Naive thymus-derived CD8-positive, alpha-beta T cell (primary cell): ENCODE results near the gene CYP4A11. TPM values are rescaled to one million over a fixed set of nuclear protein-coding genes. Genes with fewer than 3 reads are reported as not detected.
"Not testable (repeated sequence)": the region's sequence is repeated elsewhere in the genome, so short reads cannot be mapped to it uniquely, and the experiment has no call there.

Experiments used
- ATAC-seq, 2 donors: fragments of 150-1000 bp; cut with Tn5 transposase in 1 of 2; sonication (Bioruptor Pico), chemical (Tn5 transposase) in 1 of 2; 1 replicate in 1 of 2; 2 replicates in 1 of 2; pipeline ENCODE4 v1.10.0; 2021; ENCODE audit warnings: mild to moderate bottlenecking in 2 of 2, moderate library complexity in 2 of 2
- POLR2A ChIA-PET: fragments of 350-600 bp; sonication (Branson Sonifier 250); formaldehyde crosslinking; loops from one replicate; lab custom pipeline; 2021; ENCODE audit warnings: antibody characterized with exemption; lab: Charles Lee
- DNase-seq, 10 donors: peaks; one replicate each; pipeline versions ENCODE4 v3.0.0 to v3.0.0-alpha.2; 2020 to 2022
- H3K27ac Mint-ChIP-seq, 10 donors: one replicate each; pipeline ENCODE4 v1.8.0; 2020 to 2022; ENCODE audit warnings: mild to moderate bottlenecking in 10 of 10, mixed read lengths in 10 of 10, moderate library complexity in 4 of 10, inconsistent platforms in 1 of 10
- H3K27me3 Mint-ChIP-seq, 5 donors: one replicate each; pipeline ENCODE4 v1.8.0; 2021 to 2022; ENCODE audit warnings: mixed read lengths in 5 of 5
- H3K36me3 Mint-ChIP-seq, 3 donors: one replicate each; pipeline ENCODE4 v1.8.0; 2020 to 2022; ENCODE audit warnings: mixed read lengths in 3 of 3, mild to moderate bottlenecking in 2 of 3, inconsistent platforms in 1 of 3
- H3K4me1 Mint-ChIP-seq, 4 donors: one replicate each; pipeline ENCODE4 v1.8.0; 2021 to 2022; ENCODE audit warnings: mixed read lengths in 4 of 4
- H3K4me3 Mint-ChIP-seq, 10 donors: one replicate each; pipeline ENCODE4 v1.8.0; 2020 to 2022; ENCODE audit warnings: mild to moderate bottlenecking in 10 of 10, mixed read lengths in 10 of 10, moderate library complexity in 6 of 10, inconsistent platforms in 1 of 10
- H3K9me3 Mint-ChIP-seq, 9 donors: one replicate each; pipeline ENCODE4 v1.8.0; 2020 to 2022; ENCODE audit warnings: mixed read lengths in 9 of 9, mild to moderate bottlenecking in 3 of 9, inconsistent platforms in 1 of 9, moderate library complexity in 1 of 9
- polyA plus RNA-seq, 3 donors: library from polyadenylated mRNA; unstranded; fragments of 300-500 nt; fragmentation: Illumina TruSeq; gene quantifications; one replicate each; pipeline ENCODE4 v1.2.3, GENCODE V29; 2021
- total RNA-seq, 8 experiments: library from RNA in 2 of 8; stranded (reverse) in 2 of 8; gene quantifications; one replicate each; pipeline ENCODE4 v1.2.3 and lab custom pipeline; 2021 to 2026

The CYP4A11 gene
- total and polyA plus RNA-seq, 5 experiments from 2014 or later = not detected

GRCh38 chr1:46948629-46949416 lies 7.5 kb upstream of the CYP4A11 start:
- Mint-ChIP-seq H3K36me3 (no peaks in the 10 kb centered on the region), H3K27ac (no peak overlapping the region), H3K27me3 (peaks cover 11 to 54% (median 12%) of the 10 kb centered on the region in 5 donors), H3K9me3 (no peaks in the 10 kb centered on the region), H3K4me3 (no peak overlapping the region), H3K4me1 (no peaks in the 10 kb centered on the region)
- ATAC-seq (no peak), DNase-seq (no peak)
- POLR2A ChIA-PET = no interaction called here

GRCh38 chr1:46947706-46948105 lies 6.4 kb upstream of the CYP4A11 start:
- H3K27ac Mint-ChIP-seq, POLR2A ChIA-PET, ATAC-seq: not testable (repeated sequence)

GRCh38 chr1:46942086-46942485 lies 810 bp upstream of the CYP4A11 start:
- Mint-ChIP-seq H3K27ac (no peak overlapping the region), H3K4me1 (no peaks in the 10 kb centered on the region)
- ATAC-seq = no peak

More at GRCh38 chr1:46947706-46948105, 6.4 kb upstream of the CYP4A11 start:
- H3K4me1 Mint-ChIP-seq, H3K9me3 Mint-ChIP-seq, DNase-seq, H3K4me3 Mint-ChIP-seq, H3K36me3 Mint-ChIP-seq: not testable (repeated sequence)
- H3K27me3 Mint-ChIP-seq = peaks cover 11 to 46% (median 15%) of the 10 kb centered on the region in 5 donors

GRCh38 chr1:46940307-46940706 lies 969 bp downstream of the CYP4A11 start:
- no peaks in the 10 kb centered on the region for H3K9me3 Mint-ChIP-seq
- peaks cover 4 to 19% (median 12%) of the 10 kb centered on the region in 5 donors for H3K27me3 Mint-ChIP-seq
- POLR2A ChIA-PET = no interaction called here
- ATAC-seq = no peak
- no peaks in the 10 kb centered on the region for H3K36me3 Mint-ChIP-seq
- no peak for DNase-seq
- no peak overlapping the region for H3K27ac Mint-ChIP-seq
- no peaks in the 10 kb centered on the region for H3K4me1 Mint-ChIP-seq
- H3K4me3 Mint-ChIP-seq = no peak overlapping the region

More at GRCh38 chr1:46942086-46942485, 810 bp upstream of the CYP4A11 start:
- DNase-seq = no peak
- Mint-ChIP-seq H3K27me3 (peaks cover 7 to 15% (median 12%) of the 10 kb centered on the region in 5 donors), H3K36me3 (no peaks in the 10 kb centered on the region), H3K4me3 (no peak overlapping the region), H3K9me3 (no peaks in the 10 kb centered on the region)
- POLR2A ChIA-PET = no interaction called here

- Mint-ChIP-seq H3K36me3 (no peaks in the 10 kb centered on the region), H3K27ac (no peak overlapping the region), H3K4me1 (no peaks in the 10 kb centered on the region), H3K27me3 (peaks cover 1 to 19% (median 8%) of the 10 kb centered on the region in 5 donors), H3K9me3 (no peaks in the 10 kb centered on the region), H3K4me3 (no peak overlapping the region)
- ATAC-seq (no peak), DNase-seq (no peak)
- POLR2A ChIA-PET = no interaction called here
Measured at GRCh38 chr1:46937270-46937669, 4.0 kb downstream of the CYP4A11 start.

GRCh38 chr1:46936788-46937187 lies 4.5 kb downstream of the CYP4A11 start:
- POLR2A ChIA-PET = no interaction called here
- peaks cover 1 to 19% (median 8%) of the 10 kb centered on the region in 5 donors for H3K27me3 Mint-ChIP-seq
- no peak for DNase-seq
- H3K4me3 Mint-ChIP-seq = no peak overlapping the region
- H3K36me3 Mint-ChIP-seq = no peaks in the 10 kb centered on the region
- H3K4me1 Mint-ChIP-seq = no peaks in the 10 kb centered on the region
- H3K9me3 Mint-ChIP-seq = no peaks in the 10 kb centered on the region
- H3K27ac Mint-ChIP-seq = no peak overlapping the region
- ATAC-seq = no peak

GRCh38 chr1:46934852-46935251 lies 6.4 kb downstream of the CYP4A11 start:
- H3K36me3 Mint-ChIP-seq, DNase-seq, POLR2A ChIA-PET, H3K9me3 Mint-ChIP-seq, ATAC-seq, H3K4me1 Mint-ChIP-seq: not testable (repeated sequence)
- Mint-ChIP-seq H3K4me3 (peak overlapping the region in 1 of 10 donors; percentile 57), H3K27me3 (peaks cover 8 to 28% (median 15%) of the 10 kb centered on the region in 5 donors), H3K27ac (peak overlapping the region in 1 of 10 donors; percentile 3)

- POLR2A ChIA-PET, H3K9me3 Mint-ChIP-seq, H3K4me1 Mint-ChIP-seq, H3K27ac Mint-ChIP-seq, H3K36me3 Mint-ChIP-seq, DNase-seq, H3K4me3 Mint-ChIP-seq, ATAC-seq: not testable (repeated sequence)
- peaks cover 15 to 47% (median 33%) of the 10 kb centered on the region in 5 donors for H3K27me3 Mint-ChIP-seq
Measured at GRCh38 chr1:46932020-46932419, 9.3 kb downstream of the CYP4A11 start.

- DNase-seq = no peak
- no peaks in the 10 kb centered on the region for H3K36me3 Mint-ChIP-seq
- no peaks in the 10 kb centered on the region for H3K4me1 Mint-ChIP-seq
- peaks cover 19 to 50% (median 32%) of the 10 kb centered on the region in 5 donors for H3K27me3 Mint-ChIP-seq
- peak overlapping the region in 1 of 10 donors; percentile 10 for H3K27ac Mint-ChIP-seq
- peaks cover 0 to 2% (median 0%) of the 10 kb centered on the region in 9 donors for H3K9me3 Mint-ChIP-seq
- no peak for ATAC-seq
- no peak overlapping the region for H3K4me3 Mint-ChIP-seq
- POLR2A ChIA-PET = no interaction called here
Measured at GRCh38 chr1:46931151-46931550, 10.1 kb downstream of the CYP4A11 start.

GRCh38 chr1:46927249-46927835 lies 13.9 kb downstream of the CYP4A11 start:
- H3K36me3 Mint-ChIP-seq = peaks cover 0 to 16% (median 4%) of the 10 kb centered on the region in 3 donors
- no peaks in the 10 kb centered on the region for H3K4me1 Mint-ChIP-seq
- POLR2A ChIA-PET = no interaction called here
- H3K27me3 Mint-ChIP-seq = peaks cover 37 to 79% (median 55%) of the 10 kb centered on the region in 5 donors
- no peak for DNase-seq
- H3K9me3 Mint-ChIP-seq = peaks cover 0 to 25% (median 17%) of the 10 kb centered on the region in 9 donors
- no peak for ATAC-seq
- no peak overlapping the region for H3K27ac Mint-ChIP-seq
- H3K4me3 Mint-ChIP-seq = no peak overlapping the region

GRCh38 chr1:46910790-46911189 lies 30.5 kb downstream of the CYP4A11 start:
- no peak for DNase-seq
- no peak overlapping the region for H3K4me3 Mint-ChIP-seq
- H3K27me3 Mint-ChIP-seq = peaks cover 0 to 9% (median 2%) of the 10 kb centered on the region in 5 donors
- peaks cover 0 to 45% (median 16%) of the 10 kb centered on the region in 9 donors for H3K9me3 Mint-ChIP-seq
- H3K27ac Mint-ChIP-seq = no peak overlapping the region
- H3K36me3 Mint-ChIP-seq = peaks cover 0 to 11% (median 2%) of the 10 kb centered on the region in 3 donors
- no peak for ATAC-seq
- H3K4me1 Mint-ChIP-seq = no peaks in the 10 kb centered on the region
- POLR2A ChIA-PET = no interaction called here

GRCh38 chr1:46903481-46903880 lies 37.8 kb downstream of the CYP4A11 start:
- Mint-ChIP-seq H3K4me3 (no peak overlapping the region), H3K27me3 (peaks cover 8 to 42% (median 17%) of the 10 kb centered on the region in 5 donors), H3K27ac (no peak overlapping the region), H3K36me3 (peaks cover 0 to 27% (median 2%) of the 10 kb centered on the region in 3 donors), H3K9me3 (peaks cover 0 to 43% (median 33%) of the 10 kb centered on the region in 9 donors), H3K4me1 (no peaks in the 10 kb centered on the region)
- POLR2A ChIA-PET = no interaction called here
- DNase-seq (no peak), ATAC-seq (no peak)

- no peak for DNase-seq
- ATAC-seq = no peak
- POLR2A ChIA-PET = no interaction called here
Measured at GRCh38 chr1:46900401-46900800, 40.9 kb downstream of the CYP4A11 start.

More at GRCh38 chr1:46900401-46900800, 40.9 kb downstream of the CYP4A11 start:
- H3K4me3 Mint-ChIP-seq = no peak overlapping the region
- H3K36me3 Mint-ChIP-seq = peaks cover 0 to 17% (median 0%) of the 10 kb centered on the region in 3 donors
- peaks cover 6 to 40% (median 17%) of the 10 kb centered on the region in 5 donors for H3K27me3 Mint-ChIP-seq
- H3K27ac Mint-ChIP-seq = no peak overlapping the region
- H3K4me1 Mint-ChIP-seq = no peaks in the 10 kb centered on the region
- peaks cover 0 to 21% (median 17%) of the 10 kb centered on the region in 9 donors for H3K9me3 Mint-ChIP-seq
